GM23338 (cell line): ENCODE measurements around the gene DMD. TPM values are rescaled to one million over a fixed set of nuclear protein-coding genes. Genes with fewer than 3 reads are reported as not detected.

Source experiments
- ATAC-seq: fragments of 200-7000 bp; cut with Tn5 transposase; 3 replicates; pipeline ENCODE4 v1.9.1; 2020
- DNase-seq: peaks from one replicate; pipeline ENCODE4 v3.0.0-alpha.2; 2015; ENCODE audit warnings: low spot score
- H2AFZ ChIP-seq: fragments of 200-600 bp; sonication (generic); 2 replicates; pipeline ENCODE4 v1.8.0; 2016; ENCODE audit warnings: antibody characterized with exemption, mild to moderate bottlenecking, moderate library complexity
- H3F3A ChIP-seq: fragments of 200-600 bp; sonication (generic); replicated peaks from 2 replicates; pipeline ENCODE4 v1.8.0; 2017; ENCODE audit warnings: antibody characterized with exemption, mixed run types, low read depth
- H3K27ac ChIP-seq: fragments of 200-600 bp; sonication (generic); 2 replicates; pipeline ENCODE4 v1.6.1; 2016; ENCODE audit warnings: low read depth
- H3K27me3 ChIP-seq: fragments of 200-600 bp; sonication (generic); 2 replicates; pipeline ENCODE4 v1.8.0; 2016; ENCODE audit warnings: mild to moderate bottlenecking, mixed run types, moderate library complexity; ENCODE audit not compliant: insufficient read depth
- H3K36me3 ChIP-seq: fragments of 200-600 bp; sonication (generic); 2 replicates; pipeline ENCODE4 v1.8.0; 2016; ENCODE audit warnings: mild to moderate bottlenecking; ENCODE audit not compliant: insufficient read depth
- H3K4me1 ChIP-seq: fragments of 200-600 bp; sonication (generic); 2 replicates; pipeline ENCODE4 v1.8.0; 2016; ENCODE audit warnings: mild to moderate bottlenecking, moderate library complexity; ENCODE audit not compliant: insufficient read depth
- H3K4me2 ChIP-seq: fragments of 200-600 bp; sonication (generic); 2 replicates; pipeline ENCODE4 v1.7.1; 2017; ENCODE audit warnings: mixed run types
- H3K4me3 ChIP-seq: fragments of 200-600 bp; sonication (generic); 2 replicates; pipeline ENCODE4 v1.6.1; 2016; ENCODE audit warnings: mixed run types
- H3K79me2 ChIP-seq: fragments of 200-600 bp; sonication (generic); replicated peaks from 2 replicates; pipeline ENCODE4 v1.8.0; 2017; ENCODE audit warnings: mild to moderate bottlenecking; ENCODE audit not compliant: insufficient read depth
- H3K9me2 ChIP-seq: fragments of 200-600 bp; sonication (generic); 2 replicates; pipeline ENCODE4 v1.8.0; 2017; ENCODE audit not compliant: insufficient read depth
- H4K20me1 ChIP-seq: fragments of 200-600 bp; sonication (generic); replicated peaks from 2 replicates; pipeline ENCODE4 v1.8.0; 2017; ENCODE audit warnings: mild to moderate bottlenecking; ENCODE audit not compliant: insufficient read depth
- H3K27ac Mint-ChIP-seq: 2 replicates; pipeline ENCODE4 v1.8.0; 2020; ENCODE audit warnings: inconsistent platforms, mild to moderate bottlenecking, moderate library complexity, mixed read lengths
- H3K27me3 Mint-ChIP-seq: 3 replicates; pipeline ENCODE4 v1.8.0; 2022; ENCODE audit warnings: low read depth, mild to moderate bottlenecking, moderate library complexity, mixed read lengths, inconsistent platforms; ENCODE audit not compliant: insufficient read depth, poor library complexity
- H3K36me3 Mint-ChIP-seq: 3 replicates; pipeline ENCODE4 v1.8.0; 2021; ENCODE audit warnings: low read depth, mild to moderate bottlenecking, inconsistent platforms, moderate library complexity, mixed read lengths
- H3K4me1 Mint-ChIP-seq: 3 replicates; pipeline ENCODE4 v1.8.0; 2020; ENCODE audit warnings: mild to moderate bottlenecking, inconsistent platforms, mixed read lengths
- H3K4me3 Mint-ChIP-seq: 3 replicates; pipeline ENCODE4 v1.8.0; 2021; ENCODE audit warnings: moderate library complexity, mild to moderate bottlenecking, inconsistent platforms, mixed read lengths
- H3K9me3 Mint-ChIP-seq: 3 replicates; pipeline ENCODE4 v1.8.0; 2020; ENCODE audit warnings: moderate library complexity, mild to moderate bottlenecking, inconsistent platforms, mixed read lengths
- CREB1 ChIP-seq: fragments of 250-450 bp; sonication (Bioruptor Pico); IDR thresholded peaks from 2 replicates; pipeline ENCODE4 v1.5.0; 2020; ENCODE audit warnings: low read depth, mild to moderate bottlenecking, moderate library complexity
- EZH2phosphoT487 ChIP-seq: fragments of 200-600 bp; sonication (generic); IDR thresholded peaks from one replicate; pipeline ENCODE4 v1.8.1; 2018; ENCODE audit warnings: antibody characterized with exemption; ENCODE audit not compliant: unreplicated experiment
- JUNB ChIP-seq: IDR thresholded peaks from one replicate; pipeline ENCODE4 v1.6.1; 2016; ENCODE audit warnings: antibody characterized with exemption; ENCODE audit not compliant: unreplicated experiment
- NANOG ChIP-seq: IDR thresholded peaks from 2 replicates; pipeline ENCODE4 v1.6.1; 2016; ENCODE audit warnings: antibody characterized with exemption, borderline replicate concordance
- STAT1 ChIP-seq: IDR thresholded peaks from one replicate; pipeline ENCODE4 v1.6.1; 2016; ENCODE audit warnings: antibody characterized with exemption; ENCODE audit not compliant: unreplicated experiment
- ZNF114 ChIP-seq: fragments of 250-450 bp; sonication (Bioruptor Pico); IDR thresholded peaks from 2 replicates; pipeline ENCODE4 v1.5.0; 2020; ENCODE audit warnings: mild to moderate bottlenecking, moderate library complexity
- ZNF331 ChIP-seq: fragments of 250-450 bp; sonication (Bioruptor Pico); IDR thresholded peaks from 2 replicates; pipeline ENCODE4 v1.5.0; 2020; ENCODE audit warnings: low read depth, mild to moderate bottlenecking, moderate library complexity
- polyA plus RNA-seq: library from polyadenylated mRNA; unstranded; fragments of >200 nt; fragmentation: Nextera tagmentation; extraction: Ambion mirVana; gene quantifications from 2 replicates; pipeline ENCODE4 v1.2.1, GENCODE V29; 2016
- total RNA-seq: library from RNA; depleted of rRNA; stranded (reverse); fragments of >200 nt; shearing (Covaris generic); gene quantifications from 2 replicates; pipeline ENCODE4 v1.2.3, GENCODE V29; 2014
- TF ChIP-seq, protein P1 (sequence below): IDR thresholded peaks from 2 replicates; pipeline ENCODE4 v1.6.1; 2016; ENCODE audit warnings: antibody characterized with exemption
- TF ChIP-seq, protein P2 (sequence below): fragments of 250-450 bp; sonication (Bioruptor Pico); IDR thresholded peaks from 2 replicates; pipeline ENCODE4 v1.5.0; 2020; ENCODE audit warnings: mild to moderate bottlenecking, moderate library complexity
- TF ChIP-seq, protein P3 (sequence below), 2 experiments: fragments of 200-600 bp in 1 of 2; sonication (generic) in 1 of 2; conservative IDR thresholded peaks; 2 replicates each; pipeline versions ENCODE4 v1.5.1 to v1.6.1; 2016 to 2017; ENCODE audit warnings: antibody characterized with exemption in 2 of 2, low read depth in 2 of 2, mild to moderate bottlenecking in 2 of 2, moderate library complexity in 1 of 2

The DMD gene
- total and polyA plus RNA-seq, 2 experiments from 2014 or later: 4.5 to 7.6 TPM

DNA sequence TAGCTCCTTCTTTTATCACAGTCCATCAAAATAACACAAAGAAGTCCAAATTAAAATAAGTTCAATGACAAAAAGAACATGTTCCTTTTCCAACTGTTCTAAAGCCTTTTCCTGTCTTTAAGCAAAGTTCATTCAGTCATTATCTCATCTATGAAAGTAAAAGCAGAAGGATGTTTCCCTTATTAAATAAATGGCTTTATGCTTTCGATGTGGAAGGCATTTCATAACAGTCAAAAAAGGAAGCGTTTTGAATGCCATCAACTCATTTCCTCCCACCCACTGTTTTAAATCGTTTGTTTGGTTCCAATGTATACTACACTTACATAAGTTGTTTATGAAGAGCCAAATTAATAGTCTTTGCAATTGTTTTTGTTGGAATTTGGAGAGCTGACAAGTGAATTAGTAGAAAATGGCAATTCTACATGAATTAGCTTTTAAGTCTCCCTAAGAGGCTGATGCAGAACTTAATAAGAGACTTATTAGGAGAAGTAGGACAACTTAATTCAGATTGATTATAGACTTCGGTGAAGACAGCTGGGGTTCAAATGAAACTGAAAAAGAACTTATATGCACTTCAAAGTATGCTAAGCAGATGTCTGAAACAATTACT lies 1746.9 kb downstream of the DMD start (continued):
- TF ChIP-seq, protein P1, sequence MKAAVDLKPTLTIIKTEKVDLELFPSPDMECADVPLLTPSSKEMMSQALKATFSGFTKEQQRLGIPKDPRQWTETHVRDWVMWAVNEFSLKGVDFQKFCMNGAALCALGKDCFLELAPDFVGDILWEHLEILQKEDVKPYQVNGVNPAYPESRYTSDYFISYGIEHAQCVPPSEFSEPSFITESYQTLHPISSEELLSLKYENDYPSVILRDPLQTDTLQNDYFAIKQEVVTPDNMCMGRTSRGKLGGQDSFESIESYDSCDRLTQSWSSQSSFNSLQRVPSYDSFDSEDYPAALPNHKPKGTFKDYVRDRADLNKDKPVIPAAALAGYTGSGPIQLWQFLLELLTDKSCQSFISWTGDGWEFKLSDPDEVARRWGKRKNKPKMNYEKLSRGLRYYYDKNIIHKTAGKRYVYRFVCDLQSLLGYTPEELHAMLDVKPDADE: no peak
- TF ChIP-seq EZH2phosphoT487: no peak
- TF ChIP-seq CREB1 (CRISPR knock-in tag): no peak

DNA sequence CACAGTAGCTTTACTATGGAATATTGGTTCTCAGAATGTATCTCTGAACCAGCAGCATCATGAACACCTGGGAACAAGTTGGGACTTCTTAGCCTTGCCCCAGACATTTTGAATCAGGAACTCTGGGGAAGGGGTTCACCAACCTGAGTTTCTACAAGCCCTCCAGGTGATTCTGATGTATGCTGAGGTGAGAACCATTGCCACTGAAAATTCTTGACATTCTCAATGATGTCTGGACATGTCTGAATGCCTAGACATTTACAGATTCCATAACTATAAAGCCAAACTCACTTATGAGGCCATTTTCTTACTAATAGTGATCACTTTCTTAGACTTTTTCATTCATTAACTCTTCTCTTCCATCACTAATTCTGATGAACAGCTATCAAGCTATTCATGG lies 1750.1 kb downstream of the DMD start:
- H3K27ac Mint-ChIP-seq: no peak overlapping the region
- no peak overlapping the region for H3K4me3 Mint-ChIP-seq
- Histone ChIP-seq H3K27me3 (no peaks in the 10 kb centered on the region), H3K79me2 (no peaks in the 10 kb centered on the region), H4K20me1 (no peaks in the 10 kb centered on the region), H3K27ac (no peak overlapping the region), H3K36me3 (no peaks in the 10 kb centered on the region), H3F3A (no peaks in the 10 kb centered on the region), H3K4me2 (no peak overlapping the region), H3K9me2 (no peaks in the 10 kb centered on the region), H3K4me3 (no peak overlapping the region), H2AFZ (no peak overlapping the region), H3K4me1 (no peaks in the 10 kb centered on the region)
- no peaks in the 10 kb centered on the region for H3K27me3 Mint-ChIP-seq
- H3K36me3 Mint-ChIP-seq: no peaks in the 10 kb centered on the region
- H3K4me1 Mint-ChIP-seq: no peaks in the 10 kb centered on the region
- DNase-seq: no peak
- no peaks in the 10 kb centered on the region for H3K9me3 Mint-ChIP-seq
- TF ChIP-seq JUNB (no peak), STAT1 (no peak), ZNF114 (CRISPR knock-in tag) (no peak), EZH2phosphoT487 (no peak), CREB1 (CRISPR knock-in tag) (no peak), NANOG (no peak), ZNF331 (CRISPR knock-in tag) (no peak)
- TF ChIP-seq, protein P2, sequence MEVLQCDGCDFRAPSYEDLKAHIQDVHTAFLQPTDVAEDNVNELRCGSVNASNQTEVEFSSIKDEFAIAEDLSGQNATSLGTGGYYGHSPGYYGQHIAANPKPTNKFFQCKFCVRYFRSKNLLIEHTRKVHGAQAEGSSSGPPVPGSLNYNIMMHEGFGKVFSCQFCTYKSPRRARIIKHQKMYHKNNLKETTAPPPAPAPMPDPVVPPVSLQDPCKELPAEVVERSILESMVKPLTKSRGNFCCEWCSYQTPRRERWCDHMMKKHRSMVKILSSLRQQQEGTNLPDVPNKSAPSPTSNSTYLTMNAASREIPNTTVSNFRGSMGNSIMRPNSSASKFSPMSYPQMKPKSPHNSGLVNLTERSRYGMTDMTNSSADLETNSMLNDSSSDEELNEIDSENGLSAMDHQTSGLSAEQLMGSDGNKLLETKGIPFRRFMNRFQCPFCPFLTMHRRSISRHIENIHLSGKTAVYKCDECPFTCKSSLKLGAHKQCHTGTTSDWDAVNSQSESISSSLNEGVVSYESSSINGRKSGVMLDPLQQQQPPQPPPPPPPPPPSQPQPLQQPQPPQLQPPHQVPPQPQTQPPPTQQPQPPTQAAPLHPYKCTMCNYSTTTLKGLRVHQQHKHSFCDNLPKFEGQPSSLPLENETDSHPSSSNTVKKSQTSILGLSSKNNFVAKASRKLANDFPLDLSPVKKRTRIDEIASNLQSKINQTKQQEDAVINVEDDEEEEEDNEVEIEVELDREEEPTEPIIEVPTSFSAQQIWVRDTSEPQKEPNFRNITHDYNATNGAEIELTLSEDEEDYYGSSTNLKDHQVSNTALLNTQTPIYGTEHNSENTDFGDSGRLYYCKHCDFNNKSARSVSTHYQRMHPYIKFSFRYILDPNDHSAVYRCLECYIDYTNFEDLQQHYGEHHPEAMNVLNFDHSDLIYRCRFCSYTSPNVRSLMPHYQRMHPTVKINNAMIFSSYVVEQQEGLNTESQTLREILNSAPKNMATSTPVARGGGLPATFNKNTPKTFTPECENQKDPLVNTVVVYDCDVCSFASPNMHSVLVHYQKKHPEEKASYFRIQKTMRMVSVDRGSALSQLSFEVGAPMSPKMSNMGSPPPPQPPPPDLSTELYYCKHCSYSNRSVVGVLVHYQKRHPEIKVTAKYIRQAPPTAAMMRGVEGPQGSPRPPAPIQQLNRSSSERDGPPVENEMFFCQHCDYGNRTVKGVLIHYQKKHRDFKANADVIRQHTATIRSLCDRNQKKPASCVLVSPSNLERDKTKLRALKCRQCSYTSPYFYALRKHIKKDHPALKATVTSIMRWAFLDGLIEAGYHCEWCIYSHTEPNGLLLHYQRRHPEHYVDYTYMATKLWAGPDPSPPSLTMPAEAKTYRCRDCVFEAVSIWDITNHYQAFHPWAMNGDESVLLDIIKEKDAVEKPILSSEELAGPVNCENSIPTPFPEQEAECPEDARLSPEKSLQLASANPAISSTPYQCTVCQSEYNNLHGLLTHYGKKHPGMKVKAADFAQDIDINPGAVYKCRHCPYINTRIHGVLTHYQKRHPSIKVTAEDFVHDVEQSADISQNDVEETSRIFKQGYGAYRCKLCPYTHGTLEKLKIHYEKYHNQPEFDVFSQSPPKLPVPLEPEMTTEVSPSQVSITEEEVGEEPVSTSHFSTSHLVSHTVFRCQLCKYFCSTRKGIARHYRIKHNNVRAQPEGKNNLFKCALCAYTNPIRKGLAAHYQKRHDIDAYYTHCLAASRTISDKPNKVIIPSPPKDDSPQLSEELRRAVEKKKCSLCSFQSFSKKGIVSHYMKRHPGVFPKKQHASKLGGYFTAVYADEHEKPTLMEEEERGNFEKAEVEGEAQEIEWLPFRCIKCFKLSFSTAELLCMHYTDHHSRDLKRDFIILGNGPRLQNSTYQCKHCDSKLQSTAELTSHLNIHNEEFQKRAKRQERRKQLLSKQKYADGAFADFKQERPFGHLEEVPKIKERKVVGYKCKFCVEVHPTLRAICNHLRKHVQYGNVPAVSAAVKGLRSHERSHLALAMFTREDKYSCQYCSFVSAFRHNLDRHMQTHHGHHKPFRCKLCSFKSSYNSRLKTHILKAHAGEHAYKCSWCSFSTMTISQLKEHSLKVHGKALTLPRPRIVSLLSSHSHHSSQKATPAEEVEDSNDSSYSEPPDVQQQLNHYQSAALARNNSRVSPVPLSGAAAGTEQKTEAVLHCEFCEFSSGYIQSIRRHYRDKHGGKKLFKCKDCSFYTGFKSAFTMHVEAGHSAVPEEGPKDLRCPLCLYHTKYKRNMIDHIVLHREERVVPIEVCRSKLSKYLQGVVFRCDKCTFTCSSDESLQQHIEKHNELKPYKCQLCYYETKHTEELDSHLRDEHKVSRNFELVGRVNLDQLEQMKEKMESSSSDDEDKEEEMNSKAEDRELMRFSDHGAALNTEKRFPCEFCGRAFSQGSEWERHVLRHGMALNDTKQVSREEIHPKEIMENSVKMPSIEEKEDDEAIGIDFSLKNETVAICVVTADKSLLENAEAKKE (CRISPR knock-in tag): no peak
- TF ChIP-seq, protein P3, sequence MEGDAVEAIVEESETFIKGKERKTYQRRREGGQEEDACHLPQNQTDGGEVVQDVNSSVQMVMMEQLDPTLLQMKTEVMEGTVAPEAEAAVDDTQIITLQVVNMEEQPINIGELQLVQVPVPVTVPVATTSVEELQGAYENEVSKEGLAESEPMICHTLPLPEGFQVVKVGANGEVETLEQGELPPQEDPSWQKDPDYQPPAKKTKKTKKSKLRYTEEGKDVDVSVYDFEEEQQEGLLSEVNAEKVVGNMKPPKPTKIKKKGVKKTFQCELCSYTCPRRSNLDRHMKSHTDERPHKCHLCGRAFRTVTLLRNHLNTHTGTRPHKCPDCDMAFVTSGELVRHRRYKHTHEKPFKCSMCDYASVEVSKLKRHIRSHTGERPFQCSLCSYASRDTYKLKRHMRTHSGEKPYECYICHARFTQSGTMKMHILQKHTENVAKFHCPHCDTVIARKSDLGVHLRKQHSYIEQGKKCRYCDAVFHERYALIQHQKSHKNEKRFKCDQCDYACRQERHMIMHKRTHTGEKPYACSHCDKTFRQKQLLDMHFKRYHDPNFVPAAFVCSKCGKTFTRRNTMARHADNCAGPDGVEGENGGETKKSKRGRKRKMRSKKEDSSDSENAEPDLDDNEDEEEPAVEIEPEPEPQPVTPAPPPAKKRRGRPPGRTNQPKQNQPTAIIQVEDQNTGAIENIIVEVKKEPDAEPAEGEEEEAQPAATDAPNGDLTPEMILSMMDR (conservative IDR thresholded peaks at IDR 0.05; ENCODE audit: low read depth in 2 of 2): no peak
- ATAC-seq: no peak
